Stimulated activated CD4-positive, alpha-beta T cell treated with anti-CD3 and anti-CD28 coated beads, Interleukin-4, amount 100 ng/mL, for 24 hours (primary cell): ENCODE results near the gene CFDP1.
A peak's percentile ranks its signal among the peaks of the same experiment; 100 is the strongest.

Source experiments
- DNase-seq: peaks from one replicate; pipeline ENCODE4 v3.0.0-alpha.2; 2020

CFDP1 gene

DNA sequence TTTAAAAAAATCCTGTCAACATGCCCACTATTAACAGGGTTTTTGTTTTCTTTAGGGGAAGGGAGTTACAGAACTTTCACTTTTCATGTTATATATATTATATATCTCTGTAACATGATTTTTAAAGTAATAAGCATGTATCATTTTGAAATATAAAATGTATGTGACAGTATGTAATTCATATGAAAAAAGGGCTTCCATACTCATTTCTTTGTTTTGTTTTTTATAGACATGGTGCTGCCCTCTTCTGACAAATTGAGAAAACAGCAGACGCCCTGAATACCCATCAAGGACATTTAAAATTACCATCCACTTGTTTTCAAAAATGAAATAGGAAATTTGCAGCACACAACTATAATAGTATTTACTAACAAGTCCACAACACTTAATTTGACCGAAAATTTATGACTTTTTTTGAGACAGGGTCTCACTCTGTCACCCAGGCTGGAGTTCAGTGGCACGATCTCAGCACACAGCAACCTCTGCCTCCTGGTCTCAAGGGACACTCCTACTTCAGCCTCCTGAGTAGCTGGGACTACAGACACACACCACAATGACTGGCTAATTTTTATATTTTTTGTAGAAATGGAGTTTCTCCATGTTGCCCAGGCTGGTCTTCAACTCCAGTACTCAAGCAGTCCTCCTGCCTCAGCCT lies 30.4 kb downstream of the CFDP1 start:
- DNase-seq = no peak

DNA sequence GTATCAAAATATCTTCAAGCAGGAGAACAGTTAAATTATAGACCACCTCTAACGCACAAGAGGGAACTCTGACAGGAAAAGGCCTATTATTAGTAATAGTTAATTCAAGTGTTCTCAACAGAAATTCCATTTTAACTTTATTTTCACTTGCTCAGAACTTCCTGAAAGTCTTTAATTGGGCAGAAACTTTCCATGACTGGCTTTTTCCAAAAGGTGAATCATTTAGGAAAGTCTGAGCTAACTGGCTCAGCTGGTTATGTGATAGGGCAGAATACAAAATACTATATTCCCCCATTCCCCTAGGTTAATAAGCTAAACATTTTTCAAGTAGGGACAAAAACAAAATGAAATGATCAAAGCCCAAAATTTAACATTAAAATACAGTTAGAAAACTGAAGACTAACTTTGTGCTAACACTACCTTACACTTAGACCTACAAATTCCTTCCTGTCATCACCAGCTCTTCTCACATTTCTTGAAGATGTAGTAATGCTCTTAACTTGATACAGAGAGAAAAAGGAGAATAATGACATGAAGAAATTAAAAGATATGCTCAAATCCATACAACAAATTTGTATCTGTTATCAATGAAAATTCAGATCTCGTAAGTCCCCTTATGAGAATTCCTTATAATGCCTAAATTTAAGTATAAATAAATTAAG lies 31.0 kb downstream of the CFDP1 start:
- no peak for DNase-seq

DNA sequence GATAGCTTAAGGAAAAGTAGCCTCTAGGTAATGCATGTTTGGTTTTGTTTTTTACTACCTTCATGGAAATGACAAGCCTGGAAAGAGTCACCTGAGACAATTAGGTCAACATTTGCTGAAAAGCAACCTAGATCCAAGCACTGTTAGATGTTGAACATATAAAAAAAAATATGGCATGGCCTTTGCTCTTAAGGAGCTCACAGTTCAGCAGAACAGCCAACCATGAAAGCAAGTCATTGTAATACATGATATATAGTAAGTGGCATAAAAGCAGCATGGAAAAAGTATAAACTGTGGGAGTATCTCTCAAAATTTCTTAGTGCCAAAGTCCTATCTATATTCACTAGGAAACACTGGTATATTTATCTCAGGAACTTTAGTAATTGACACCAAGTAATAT lies 31.6 kb downstream of the CFDP1 start:
- no peak for DNase-seq

DNA sequence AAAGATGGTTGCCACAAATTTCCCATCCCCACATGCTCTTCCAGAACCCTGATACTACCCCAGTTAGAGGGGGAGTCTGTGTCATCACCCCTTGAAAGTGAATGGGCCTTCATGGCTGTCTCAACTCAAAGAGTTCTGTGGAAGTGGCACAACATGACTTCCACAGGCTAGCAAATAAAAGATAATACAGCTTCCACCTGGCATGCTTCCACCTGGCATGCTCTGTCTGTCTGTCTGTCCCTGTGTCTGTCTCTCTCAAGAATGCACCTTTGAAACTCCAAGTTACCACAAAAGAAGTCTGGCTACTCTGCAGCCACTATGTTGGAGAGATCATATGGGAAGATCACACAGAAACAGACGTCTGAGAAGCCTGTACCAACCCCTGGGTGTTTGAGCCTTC lies 35.0 kb downstream of the CFDP1 start:
- no peak for DNase-seq

GRCh38 chr16:75394941-75395340 lies 38.4 kb downstream of the CFDP1 start:
- DNase-seq = no peak

DNA sequence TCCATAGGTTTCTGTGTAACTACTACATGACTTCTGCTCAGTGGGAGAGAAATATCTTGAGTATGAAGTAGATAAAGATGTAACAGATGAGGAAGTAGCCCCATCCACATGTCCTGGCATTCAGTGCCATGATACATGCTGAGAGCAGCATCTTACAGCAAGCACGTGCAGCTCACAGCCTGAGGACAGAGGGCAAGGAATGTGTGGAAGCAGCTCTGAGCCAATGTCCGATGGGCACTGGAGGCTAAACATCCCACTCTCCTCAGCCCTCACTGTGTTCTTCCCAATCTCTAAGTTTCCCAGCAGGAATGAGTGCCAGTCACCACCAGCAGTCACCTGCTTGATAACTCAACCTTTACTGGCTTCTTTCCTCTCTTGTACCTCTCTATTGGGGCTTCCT lies 40.4 kb downstream of the CFDP1 start:
- no peak for DNase-seq

GRCh38 chr16:75390926-75391653 lies 42.2 kb downstream of the CFDP1 start:
- no peak for DNase-seq

- DNase-seq = no peak
Measured at GRCh38 chr16:75389096-75389690, 44.1 kb downstream of the CFDP1 start.

DNA sequence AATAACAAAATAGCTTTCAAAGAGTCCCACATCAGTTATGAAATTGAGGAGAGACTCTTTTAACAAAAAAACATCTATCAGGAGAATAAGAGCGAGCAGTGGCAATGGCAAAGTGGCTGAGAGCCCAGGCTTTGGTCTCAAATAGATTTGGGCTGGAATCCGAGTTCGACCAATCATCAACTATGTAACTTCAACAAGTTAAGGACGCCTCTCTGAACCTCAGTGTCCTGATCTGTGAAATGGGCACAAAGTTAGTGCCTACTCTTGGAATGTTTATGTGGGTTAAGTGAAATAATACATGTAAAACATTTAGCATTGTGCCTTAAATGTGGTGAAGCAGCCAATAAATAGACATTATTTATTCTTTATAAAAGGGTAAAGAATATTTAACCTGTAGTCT lies 45.4 kb downstream of the CFDP1 start:
- no peak for DNase-seq

- DNase-seq = peak; percentile 8
Measured at GRCh38 chr16:75385507-75386152, 47.7 kb downstream of the CFDP1 start.

- DNase-seq = no peak
Measured at GRCh38 chr16:75383141-75383540, 50.2 kb downstream of the CFDP1 start.

GRCh38 chr16:75382611-75383010 lies 50.7 kb downstream of the CFDP1 start:
- no peak for DNase-seq

GRCh38 chr16:75380870-75381269 lies 52.4 kb downstream of the CFDP1 start:
- no peak for DNase-seq

GRCh38 chr16:75379911-75380847 lies 53.1 kb downstream of the CFDP1 start:
- peak; percentile 35 for DNase-seq

DNA sequence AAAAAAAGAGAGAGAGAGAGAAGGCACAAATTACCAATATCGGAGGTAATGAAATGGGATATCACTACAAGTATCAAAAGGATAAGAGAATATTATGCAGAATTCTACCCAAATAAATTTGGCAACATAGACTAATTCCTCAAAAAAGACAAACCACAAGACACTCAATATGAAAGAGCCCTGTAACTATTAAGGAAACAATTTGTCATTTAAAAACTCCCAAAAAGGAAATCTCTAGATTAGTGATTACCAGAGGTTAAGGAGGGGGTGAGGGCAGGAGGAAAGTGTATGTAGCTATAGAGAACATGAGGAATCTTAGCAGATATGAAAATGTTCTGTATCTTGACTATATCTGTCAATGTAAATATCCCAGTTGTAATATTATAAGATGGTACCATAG lies 54.0 kb downstream of the CFDP1 start:
- peak; percentile 23 for DNase-seq

DNA sequence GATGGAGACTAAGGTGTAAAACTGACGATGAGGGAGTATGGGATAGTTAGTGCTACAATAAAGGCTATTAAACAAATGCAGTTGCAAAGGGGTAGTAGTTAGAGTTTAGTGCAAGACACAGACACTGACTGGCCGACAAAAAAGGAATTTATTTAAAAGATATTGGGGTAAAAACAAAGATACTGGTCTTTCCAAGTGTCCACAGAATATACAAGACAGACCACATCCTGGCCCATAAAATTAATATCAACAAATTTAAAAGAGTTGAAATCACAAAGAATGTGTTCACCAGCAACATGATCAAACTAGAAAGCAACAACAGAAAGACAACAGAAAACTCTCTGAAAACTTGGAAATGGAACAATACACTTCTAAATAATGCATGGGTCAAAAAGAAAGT lies 54.7 kb downstream of the CFDP1 start:
- DNase-seq = no peak

- no peak for DNase-seq
Measured at GRCh38 chr16:75377729-75378386, 55.4 kb downstream of the CFDP1 start.

GRCh38 chr16:75376475-75377161 lies 56.7 kb downstream of the CFDP1 start:
- no peak for DNase-seq

DNA sequence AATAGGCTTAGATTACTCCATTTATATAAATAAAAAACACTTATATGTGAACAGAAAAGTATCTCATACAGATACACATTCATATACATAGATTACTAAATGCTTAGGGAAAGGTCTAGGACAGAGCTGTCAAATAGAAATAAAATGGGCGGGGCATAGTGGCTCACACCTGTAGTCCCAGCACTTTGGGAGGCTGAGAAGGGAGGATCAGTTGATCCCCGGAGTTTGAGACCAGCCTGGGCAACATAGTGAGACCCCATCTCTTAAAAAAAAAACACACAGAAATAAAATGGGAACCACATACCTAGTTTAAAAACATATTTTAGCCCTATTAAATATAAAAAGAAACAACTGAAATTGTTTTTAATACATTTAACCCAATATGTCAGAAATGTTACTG lies 58.9 kb downstream of the CFDP1 start:
- DNase-seq = no peak

DNA sequence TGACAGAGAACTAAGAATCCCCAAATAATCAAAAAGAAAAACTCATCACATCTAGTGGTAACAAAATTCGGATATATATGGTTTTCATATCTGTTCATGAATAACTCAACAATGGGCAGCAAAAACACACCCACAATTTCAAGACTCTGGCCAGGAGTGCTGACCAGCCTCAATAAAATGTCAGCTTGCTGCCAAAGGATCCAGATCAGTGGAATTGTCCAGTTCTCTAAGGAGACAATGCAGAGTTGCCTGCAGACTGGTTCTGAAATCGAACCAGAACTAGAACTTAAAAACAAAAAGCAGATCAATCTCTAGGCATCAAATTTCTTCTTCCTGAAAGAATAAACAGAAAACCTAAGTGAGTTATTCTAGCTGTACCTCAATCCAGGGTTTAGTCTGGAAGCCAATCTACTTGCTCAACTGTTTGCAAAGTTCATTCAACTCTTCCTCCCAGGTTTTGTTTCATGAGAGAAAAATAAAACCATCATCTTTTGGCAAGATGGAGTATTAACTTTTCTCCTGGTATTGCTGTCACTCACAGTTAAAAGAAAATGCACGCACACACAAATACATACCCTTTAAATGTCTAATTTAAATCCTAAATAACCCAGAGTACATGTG lies 61.0 kb downstream of the CFDP1 start:
- no peak for DNase-seq
